Activated naive CD4-positive, alpha-beta T cell treated with anti-CD3 and anti-CD28 coated beads, Interleukin-2, amount 50 U/mL, for 24 hours (primary cell): ENCODE results near the gene KYNU.
"Not testable (repeated sequence)": the region's sequence is repeated elsewhere in the genome, so short reads cannot be mapped to it uniquely, and the experiment has no call there.

Experiments used
- H3K27ac Mint-ChIP-seq: one replicate; pipeline ENCODE4 v1.8.0; 2021; ENCODE audit warnings: mild to moderate bottlenecking, mixed read lengths
- H3K27me3 Mint-ChIP-seq: one replicate; pipeline ENCODE4 v1.8.0; 2021; ENCODE audit warnings: mixed read lengths
- H3K36me3 Mint-ChIP-seq: one replicate; pipeline ENCODE4 v1.8.0; 2021; ENCODE audit warnings: mixed read lengths
- H3K4me1 Mint-ChIP-seq: one replicate; pipeline ENCODE4 v1.8.0; 2021; ENCODE audit warnings: mixed read lengths
- H3K4me3 Mint-ChIP-seq: one replicate; pipeline ENCODE4 v1.8.0; 2021; ENCODE audit warnings: mild to moderate bottlenecking, mixed read lengths
- H3K9me3 Mint-ChIP-seq: one replicate; pipeline ENCODE4 v1.8.0; 2021; ENCODE audit warnings: mixed read lengths

Gene KYNU

DNA sequence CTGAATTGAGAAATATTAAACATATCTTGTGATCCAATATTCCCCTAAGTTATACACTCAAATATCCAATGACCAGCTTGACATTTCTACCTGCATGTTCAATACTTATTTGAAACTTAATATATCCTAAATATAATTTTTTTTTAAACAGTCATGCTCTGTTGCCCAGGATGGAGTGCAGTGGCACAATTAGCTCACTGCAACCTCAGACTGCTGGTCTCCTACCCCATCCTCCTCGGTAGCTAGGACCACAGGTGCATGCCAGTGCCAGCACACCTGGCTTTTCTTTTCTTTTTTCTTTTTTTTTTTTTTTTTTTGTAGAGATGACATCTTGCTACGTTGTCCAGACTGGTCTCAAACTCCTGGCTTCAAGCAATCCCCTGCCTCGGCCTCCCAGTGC, 4.2 kb downstream of the KYNU start:
- peaks cover 12% of the 10 kb centered on the region for H3K9me3 Mint-ChIP-seq
- H3K4me3 Mint-ChIP-seq, result no peak overlapping the region
- no peak overlapping the region for H3K27ac Mint-ChIP-seq
- H3K4me1 Mint-ChIP-seq, result no peaks in the 10 kb centered on the region
- H3K36me3 Mint-ChIP-seq, result peaks cover 3% of the 10 kb centered on the region
- no peaks in the 10 kb centered on the region for H3K27me3 Mint-ChIP-seq

- H3K4me1 Mint-ChIP-seq, H3K27me3 Mint-ChIP-seq, H3K36me3 Mint-ChIP-seq, H3K27ac Mint-ChIP-seq, H3K4me3 Mint-ChIP-seq: not testable (repeated sequence)
- peaks cover 12% of the 10 kb centered on the region for H3K9me3 Mint-ChIP-seq
These were observed 5.0 kb downstream of the KYNU start for GRCh38 chr2:142882500-142882899.

GRCh38 chr2:142883526-142883925, 6.1 kb downstream of the KYNU start:
- H3K27me3 Mint-ChIP-seq, result no peaks in the 10 kb centered on the region
- no peak overlapping the region for H3K4me3 Mint-ChIP-seq
- H3K36me3 Mint-ChIP-seq, result peaks cover 3% of the 10 kb centered on the region
- no peaks in the 10 kb centered on the region for H3K4me1 Mint-ChIP-seq
- H3K9me3 Mint-ChIP-seq, result peaks cover 12% of the 10 kb centered on the region
- no peak overlapping the region for H3K27ac Mint-ChIP-seq

- Mint-ChIP-seq H3K4me3 (no peak overlapping the region), H3K9me3 (peaks cover 12% of the 10 kb centered on the region), H3K27ac (no peak overlapping the region), H3K36me3 (peaks cover 3% of the 10 kb centered on the region), H3K4me1 (no peaks in the 10 kb centered on the region), H3K27me3 (no peaks in the 10 kb centered on the region)
These were observed 8.1 kb downstream of the KYNU start for GRCh38 chr2:142885543-142885942.

- H3K27me3 Mint-ChIP-seq, result no peaks in the 10 kb centered on the region
- H3K4me3 Mint-ChIP-seq, result no peak overlapping the region
- no peaks in the 10 kb centered on the region for H3K36me3 Mint-ChIP-seq
- H3K27ac Mint-ChIP-seq, result no peak overlapping the region
- no peaks in the 10 kb centered on the region for H3K9me3 Mint-ChIP-seq
- H3K4me1 Mint-ChIP-seq, result no peaks in the 10 kb centered on the region
These were observed 15.3 kb downstream of the KYNU start for GRCh38 chr2:142892715-142893114.

GRCh38 chr2:142893241-142893640, 15.8 kb downstream of the KYNU start:
- no peak overlapping the region for H3K4me3 Mint-ChIP-seq
- no peaks in the 10 kb centered on the region for H3K27me3 Mint-ChIP-seq
- H3K9me3 Mint-ChIP-seq, result no peaks in the 10 kb centered on the region
- H3K27ac Mint-ChIP-seq, result no peak overlapping the region
- H3K4me1 Mint-ChIP-seq, result no peaks in the 10 kb centered on the region
- H3K36me3 Mint-ChIP-seq, result no peaks in the 10 kb centered on the region

GRCh38 chr2:142897807-142898206, 20.3 kb downstream of the KYNU start:
- Mint-ChIP-seq H3K4me1 (no peaks in the 10 kb centered on the region), H3K27ac (no peak overlapping the region), H3K36me3 (no peaks in the 10 kb centered on the region), H3K4me3 (no peak overlapping the region), H3K9me3 (no peaks in the 10 kb centered on the region), H3K27me3 (peaks cover 2% of the 10 kb centered on the region)

DNA sequence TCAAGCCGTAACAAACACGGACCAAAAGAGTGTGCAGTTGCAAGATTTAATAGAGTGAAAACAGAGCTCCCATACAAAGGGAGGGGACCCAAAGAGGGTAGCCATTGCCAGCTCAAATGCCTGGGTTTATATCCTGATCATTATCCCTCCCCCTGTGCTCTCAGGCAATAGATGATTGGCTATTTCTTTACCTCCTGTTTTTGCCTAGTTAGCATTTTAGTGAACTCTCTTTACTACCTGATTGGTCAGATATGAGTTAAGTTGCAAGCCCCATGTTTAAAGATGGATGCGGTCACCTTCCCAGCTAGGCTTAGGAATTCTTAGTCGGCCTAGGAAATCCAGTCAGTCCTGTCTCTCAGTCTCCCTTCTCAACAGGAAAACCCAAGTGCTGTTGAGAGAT, 22.9 kb downstream of the KYNU start:
- H3K27ac Mint-ChIP-seq, H3K4me1 Mint-ChIP-seq, H3K9me3 Mint-ChIP-seq, H3K27me3 Mint-ChIP-seq, H3K4me3 Mint-ChIP-seq, H3K36me3 Mint-ChIP-seq: not testable (repeated sequence)

GRCh38 chr2:142901780-142902179, 24.3 kb downstream of the KYNU start:
- no peaks in the 10 kb centered on the region for H3K9me3 Mint-ChIP-seq
- H3K27ac Mint-ChIP-seq, result no peak overlapping the region
- no peak overlapping the region for H3K4me3 Mint-ChIP-seq
- no peaks in the 10 kb centered on the region for H3K36me3 Mint-ChIP-seq
- H3K4me1 Mint-ChIP-seq, result no peaks in the 10 kb centered on the region
- H3K27me3 Mint-ChIP-seq, result peaks cover 2% of the 10 kb centered on the region

- not testable (repeated sequence) for H3K27ac Mint-ChIP-seq, H3K36me3 Mint-ChIP-seq, H3K27me3 Mint-ChIP-seq, H3K4me3 Mint-ChIP-seq, H3K9me3 Mint-ChIP-seq, H3K4me1 Mint-ChIP-seq
These were observed 26.3 kb downstream of the KYNU start for GRCh38 chr2:142903726-142904125.

DNA sequence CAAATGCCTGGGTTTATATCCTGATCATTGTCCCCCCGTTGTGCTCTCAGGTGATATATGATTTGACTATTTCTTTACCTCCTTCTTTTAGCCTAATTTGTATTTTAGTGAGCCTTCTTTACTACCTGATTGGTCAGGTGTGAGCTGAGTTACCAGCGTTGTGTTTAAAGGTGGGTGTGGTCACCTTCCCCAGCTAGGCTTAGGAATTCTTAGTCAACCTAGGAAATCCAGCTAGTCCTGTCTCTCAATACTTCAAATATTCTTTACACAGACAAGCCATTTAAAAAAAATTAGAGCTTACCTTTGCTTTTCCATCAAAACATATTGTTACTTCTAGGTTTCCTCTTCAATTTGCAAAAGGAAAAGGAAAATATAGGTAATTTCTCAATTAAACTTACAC, 30.2 kb downstream of the KYNU start:
- no peaks in the 10 kb centered on the region for H3K4me1 Mint-ChIP-seq
- no peak overlapping the region for H3K4me3 Mint-ChIP-seq
- no peak overlapping the region for H3K27ac Mint-ChIP-seq
- no peaks in the 10 kb centered on the region for H3K9me3 Mint-ChIP-seq
- H3K27me3 Mint-ChIP-seq, result no peaks in the 10 kb centered on the region
- H3K36me3 Mint-ChIP-seq, result no peaks in the 10 kb centered on the region

DNA sequence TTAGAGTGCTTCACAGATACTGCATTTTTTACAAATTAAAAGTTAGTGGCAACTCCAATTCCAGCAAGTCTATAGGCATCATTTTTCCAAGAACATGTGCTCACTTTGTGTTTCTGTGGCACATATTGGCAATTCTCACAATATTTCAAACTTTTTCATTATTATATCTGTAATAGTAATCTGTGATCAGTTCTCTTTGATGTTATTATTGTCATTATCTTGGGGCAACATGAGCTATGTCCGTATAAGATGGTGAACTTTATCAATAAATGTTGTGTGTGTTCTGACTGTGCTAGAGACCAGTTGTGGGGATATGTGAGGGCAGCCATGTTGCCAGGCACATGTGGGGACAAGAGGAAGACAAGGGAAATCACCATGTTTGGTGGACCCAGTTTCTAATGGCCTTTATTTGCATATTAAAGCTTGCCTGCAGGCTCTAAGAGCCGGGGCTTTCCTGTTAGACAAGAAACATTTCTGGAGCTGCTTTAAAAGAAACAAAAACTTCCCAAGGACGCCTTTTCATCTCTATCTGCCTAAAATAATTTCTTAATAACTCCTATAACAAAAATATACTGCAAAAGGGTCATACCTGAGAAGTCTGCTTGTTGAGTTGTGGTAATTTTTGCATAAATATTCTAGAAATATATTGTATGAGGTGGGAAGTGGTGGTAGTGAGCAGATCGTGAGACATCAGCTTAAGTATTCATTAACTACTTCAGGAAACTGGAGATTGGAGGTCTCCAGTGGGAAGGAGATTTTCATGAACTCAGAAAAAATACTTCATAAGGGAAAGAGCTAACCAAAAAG, 37.2 kb downstream of the KYNU start:
- Mint-ChIP-seq H3K9me3 (no peaks in the 10 kb centered on the region), H3K4me3 (no peak overlapping the region), H3K27ac (no peak overlapping the region), H3K4me1 (no peaks in the 10 kb centered on the region), H3K27me3 (peaks cover 1% of the 10 kb centered on the region), H3K36me3 (no peaks in the 10 kb centered on the region)

- no peak overlapping the region for H3K4me3 Mint-ChIP-seq
- no peaks in the 10 kb centered on the region for H3K4me1 Mint-ChIP-seq
- no peak overlapping the region for H3K27ac Mint-ChIP-seq
- no peaks in the 10 kb centered on the region for H3K9me3 Mint-ChIP-seq
- peaks cover 1% of the 10 kb centered on the region for H3K27me3 Mint-ChIP-seq
- H3K36me3 Mint-ChIP-seq, result no peaks in the 10 kb centered on the region
These were observed 38.0 kb downstream of the KYNU start for GRCh38 chr2:142915502-142915901.

DNA sequence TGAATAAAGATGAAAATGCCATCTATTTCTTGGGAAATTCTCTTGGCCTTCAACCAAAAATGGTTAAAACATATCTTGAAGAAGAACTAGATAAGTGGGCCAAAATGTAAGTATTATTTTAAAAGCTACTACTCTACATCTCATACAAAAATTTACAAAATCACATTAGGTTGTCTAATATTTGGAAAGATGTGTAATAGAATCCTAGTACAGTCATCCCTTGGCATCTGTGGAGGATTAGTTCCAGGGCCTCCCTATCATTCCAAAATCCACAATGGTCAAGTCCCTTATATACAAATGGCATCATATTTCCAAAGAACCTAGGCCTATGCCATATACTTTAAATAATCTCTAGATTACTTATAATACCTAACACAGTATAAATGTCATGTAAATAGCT, 41.2 kb downstream of the KYNU start:
- H3K36me3 Mint-ChIP-seq, result no peaks in the 10 kb centered on the region
- no peaks in the 10 kb centered on the region for H3K4me1 Mint-ChIP-seq
- H3K27me3 Mint-ChIP-seq, result peaks cover 3% of the 10 kb centered on the region
- no peaks in the 10 kb centered on the region for H3K9me3 Mint-ChIP-seq
- H3K4me3 Mint-ChIP-seq, result no peak overlapping the region
- H3K27ac Mint-ChIP-seq, result no peak overlapping the region

- H3K4me1 Mint-ChIP-seq, result no peaks in the 10 kb centered on the region
- H3K4me3 Mint-ChIP-seq, result no peak overlapping the region
- H3K27me3 Mint-ChIP-seq, result peaks cover 3% of the 10 kb centered on the region
- H3K27ac Mint-ChIP-seq, result no peak overlapping the region
- H3K36me3 Mint-ChIP-seq, result no peaks in the 10 kb centered on the region
- no peaks in the 10 kb centered on the region for H3K9me3 Mint-ChIP-seq
These were observed 43.1 kb downstream of the KYNU start for GRCh38 chr2:142920571-142920970.

DNA sequence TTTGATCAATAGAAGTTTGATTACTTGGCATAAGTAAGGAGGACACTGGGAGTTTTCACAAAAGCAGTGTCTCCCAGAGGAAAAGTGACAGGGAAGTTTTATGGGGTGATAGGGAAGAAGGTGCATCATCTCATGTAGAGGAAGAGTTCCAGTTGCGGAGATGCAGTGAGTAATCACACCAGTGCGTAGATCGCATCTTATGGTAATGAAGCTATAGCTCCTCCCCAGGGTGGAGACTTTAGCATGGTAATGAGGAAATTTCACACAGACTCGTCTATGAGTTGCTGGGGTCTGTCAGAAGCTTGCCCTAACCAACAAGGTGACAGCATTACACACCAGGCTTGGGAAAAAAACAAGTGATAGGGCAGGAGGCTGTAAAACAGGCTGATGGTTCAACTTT, 49.0 kb downstream of the KYNU start:
- no peaks in the 10 kb centered on the region for H3K4me1 Mint-ChIP-seq
- peaks cover 2% of the 10 kb centered on the region for H3K27me3 Mint-ChIP-seq
- no peaks in the 10 kb centered on the region for H3K36me3 Mint-ChIP-seq
- no peak overlapping the region for H3K27ac Mint-ChIP-seq
- no peaks in the 10 kb centered on the region for H3K9me3 Mint-ChIP-seq
- H3K4me3 Mint-ChIP-seq, result no peak overlapping the region

GRCh38 chr2:142930835-142931398, 53.5 kb downstream of the KYNU start:
- no peaks in the 10 kb centered on the region for H3K36me3 Mint-ChIP-seq
- H3K9me3 Mint-ChIP-seq, result no peaks in the 10 kb centered on the region
- H3K4me1 Mint-ChIP-seq, result no peaks in the 10 kb centered on the region
- H3K4me3 Mint-ChIP-seq, result no peak overlapping the region
- no peak overlapping the region for H3K27ac Mint-ChIP-seq
- H3K27me3 Mint-ChIP-seq, result no peaks in the 10 kb centered on the region
